ENCODE data around the gene CDRT15.

- TF ChIP-seq CTCF (IDR thresholded peaks at IDR 0.05) (no peak), POLR2A (IDR thresholded peaks at IDR 0.05) (no peak)
Measured at GRCh38 chr17:14276535-14277250, 40.0 kb upstream of the CDRT15 start.
